Measurements from ENCODE around the gene SMPD1.

GRCh38 chr11:6413791-6414201 is 23.5 kb downstream of the SMPD1 start:
- TF ChIP-seq, protein P1, sequence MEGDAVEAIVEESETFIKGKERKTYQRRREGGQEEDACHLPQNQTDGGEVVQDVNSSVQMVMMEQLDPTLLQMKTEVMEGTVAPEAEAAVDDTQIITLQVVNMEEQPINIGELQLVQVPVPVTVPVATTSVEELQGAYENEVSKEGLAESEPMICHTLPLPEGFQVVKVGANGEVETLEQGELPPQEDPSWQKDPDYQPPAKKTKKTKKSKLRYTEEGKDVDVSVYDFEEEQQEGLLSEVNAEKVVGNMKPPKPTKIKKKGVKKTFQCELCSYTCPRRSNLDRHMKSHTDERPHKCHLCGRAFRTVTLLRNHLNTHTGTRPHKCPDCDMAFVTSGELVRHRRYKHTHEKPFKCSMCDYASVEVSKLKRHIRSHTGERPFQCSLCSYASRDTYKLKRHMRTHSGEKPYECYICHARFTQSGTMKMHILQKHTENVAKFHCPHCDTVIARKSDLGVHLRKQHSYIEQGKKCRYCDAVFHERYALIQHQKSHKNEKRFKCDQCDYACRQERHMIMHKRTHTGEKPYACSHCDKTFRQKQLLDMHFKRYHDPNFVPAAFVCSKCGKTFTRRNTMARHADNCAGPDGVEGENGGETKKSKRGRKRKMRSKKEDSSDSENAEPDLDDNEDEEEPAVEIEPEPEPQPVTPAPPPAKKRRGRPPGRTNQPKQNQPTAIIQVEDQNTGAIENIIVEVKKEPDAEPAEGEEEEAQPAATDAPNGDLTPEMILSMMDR (IDR thresholded peaks at IDR 0.05; ENCODE audit: control extremely low read depth in 1 of 3, insufficient read depth in 1 of 3, low read depth in 1 of 3, low read length in 3 of 3), result no peak
- no peak for TF ChIP-seq TCF12 (IDR thresholded peaks at IDR 0.05; ENCODE audit: low read depth, low read length)
- no peak for TF ChIP-seq SP4 (IDR thresholded peaks at IDR 0.05; ENCODE audit: low read length)
- no peak for TF ChIP-seq CREB1 (IDR thresholded peaks at IDR 0.05)
- no peak for TF ChIP-seq CBX5 (IDR thresholded peaks at IDR 0.05; ENCODE audit: low read depth, low read length)
